GM12875 (cell line): ENCODE measurements around the gene GNB5.

ENCODE experiments used
- H3K4me3 ChIP-seq: one replicate; pipeline ENCODE4 v1.5.1; 2011; ENCODE audit warnings: low read depth, low read length, control low read depth
- CTCF ChIP-seq: IDR thresholded peaks from 2 replicates; pipeline ENCODE4 v1.5.1; 2011; ENCODE audit warnings: low read depth, mild to moderate bottlenecking, control low read depth, inconsistent platforms, low read length, moderate library complexity, borderline replicate concordance; ENCODE audit not compliant: insufficient read depth

GNB5 gene

GRCh38 chr15:52181938-52182780, 9.0 kb downstream of the GNB5 start:
- TF ChIP-seq CTCF: no peak
- no peak overlapping the region for H3K4me3 ChIP-seq

- TF ChIP-seq CTCF: no peak
- no peak overlapping the region for H3K4me3 ChIP-seq
These were observed 10.2 kb downstream of the GNB5 start for GRCh38 chr15:52180851-52181450.

GRCh38 chr15:52180196-52180835, 10.9 kb downstream of the GNB5 start:
- TF ChIP-seq CTCF: no peak
- H3K4me3 ChIP-seq: peak overlapping the region; percentile 86

- TF ChIP-seq CTCF: no peak; the same call in 1 of the 2 replicates
- H3K4me3 ChIP-seq: peak overlapping the region; percentile 86
These were observed 11.7 kb downstream of the GNB5 start for GRCh38 chr15:52179278-52180195.

- H3K4me3 ChIP-seq: peak overlapping the region; percentile 86
- TF ChIP-seq CTCF: no peak
These were observed 12.4 kb downstream of the GNB5 start for GRCh38 chr15:52178765-52179164.

GRCh38 chr15:52172869-52173268, 18.3 kb downstream of the GNB5 start:
- TF ChIP-seq CTCF: no peak
- H3K4me3 ChIP-seq: no peak overlapping the region
